ENCODE measurements around the gene SLC39A7.

DNA sequence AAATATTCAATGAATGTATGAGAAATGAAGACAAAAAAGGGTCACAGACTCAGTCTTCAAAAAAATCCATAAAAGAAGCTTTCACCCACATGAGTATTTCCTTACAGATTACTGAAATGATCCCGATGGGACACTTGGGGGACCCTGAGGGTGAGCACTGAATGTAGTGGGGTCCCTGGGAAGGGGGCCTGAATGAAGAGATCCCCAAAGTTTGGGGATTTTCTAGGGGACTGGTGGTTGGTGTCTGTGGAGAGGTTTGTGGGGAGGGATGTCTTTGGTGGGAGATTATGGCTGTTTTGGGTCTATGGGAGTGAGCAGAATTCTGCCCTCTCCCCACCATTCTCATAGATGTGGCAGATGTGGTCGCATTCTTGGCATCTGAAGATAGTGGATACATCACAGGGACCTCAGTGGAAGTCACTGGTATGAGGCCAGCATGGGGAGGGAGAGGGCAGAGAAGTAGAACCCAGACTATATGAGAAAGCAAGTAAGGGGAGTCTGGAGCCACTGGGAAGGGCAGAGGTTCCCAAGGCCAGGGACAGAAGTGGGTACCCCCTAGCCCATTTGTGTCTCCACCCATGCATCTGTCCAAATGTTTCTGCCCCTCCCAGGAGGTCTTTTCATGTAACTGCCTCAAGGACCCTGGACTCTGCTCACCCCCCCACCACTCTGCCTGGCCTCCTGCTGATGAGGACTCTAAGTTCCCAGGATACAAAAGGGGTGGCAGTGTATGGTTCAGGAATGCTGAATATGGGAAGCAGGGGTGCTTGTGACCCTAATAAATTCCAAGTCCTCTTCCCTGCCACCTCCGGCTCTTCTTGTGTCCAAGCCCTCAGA, 5.6 kb downstream of the SLC39A7 start:
- TF ChIP-seq, protein P1, sequence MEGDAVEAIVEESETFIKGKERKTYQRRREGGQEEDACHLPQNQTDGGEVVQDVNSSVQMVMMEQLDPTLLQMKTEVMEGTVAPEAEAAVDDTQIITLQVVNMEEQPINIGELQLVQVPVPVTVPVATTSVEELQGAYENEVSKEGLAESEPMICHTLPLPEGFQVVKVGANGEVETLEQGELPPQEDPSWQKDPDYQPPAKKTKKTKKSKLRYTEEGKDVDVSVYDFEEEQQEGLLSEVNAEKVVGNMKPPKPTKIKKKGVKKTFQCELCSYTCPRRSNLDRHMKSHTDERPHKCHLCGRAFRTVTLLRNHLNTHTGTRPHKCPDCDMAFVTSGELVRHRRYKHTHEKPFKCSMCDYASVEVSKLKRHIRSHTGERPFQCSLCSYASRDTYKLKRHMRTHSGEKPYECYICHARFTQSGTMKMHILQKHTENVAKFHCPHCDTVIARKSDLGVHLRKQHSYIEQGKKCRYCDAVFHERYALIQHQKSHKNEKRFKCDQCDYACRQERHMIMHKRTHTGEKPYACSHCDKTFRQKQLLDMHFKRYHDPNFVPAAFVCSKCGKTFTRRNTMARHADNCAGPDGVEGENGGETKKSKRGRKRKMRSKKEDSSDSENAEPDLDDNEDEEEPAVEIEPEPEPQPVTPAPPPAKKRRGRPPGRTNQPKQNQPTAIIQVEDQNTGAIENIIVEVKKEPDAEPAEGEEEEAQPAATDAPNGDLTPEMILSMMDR (IDR thresholded peaks at IDR 0.05) = no peak
- TF ChIP-seq POLR2A (IDR thresholded peaks at IDR 0.05) = no peak

All from gastroesophageal sphincter (tissue), 3 donors.